ENCODE data around the gene WDR27. TPM values are rescaled to one million over a fixed set of nuclear protein-coding genes. Genes with fewer than 3 reads are reported as not detected.

Gene WDR27
- total RNA-seq, 1 donor from 2014 or later = 128 TPM

- Mint-ChIP-seq H3K9me3 (peaks cover 15% of the 10 kb centered on the region), H3K27ac (no peak overlapping the region), H3K4me1 (peaks cover 11% of the 10 kb centered on the region), H3K36me3 (peaks cover 15% of the 10 kb centered on the region), H3K4me3 (no peak overlapping the region), H3K27me3 (ENCODE audit: low read depth) (no peaks in the 10 kb centered on the region)
- no peak for DNase-seq (ENCODE audit: low spot score in 2 of 2, unreplicated experiment in 2 of 2)
- TF ChIP-seq CTCF (IDR thresholded peaks at IDR 0.05; ENCODE audit: unreplicated experiment) = no peak
Measured at GRCh38 chr6:169592558-169592957, 109.3 kb downstream of the WDR27 start.

- no peak overlapping the region for H3K27ac Mint-ChIP-seq
- no peaks in the 10 kb centered on the region for H3K27me3 Mint-ChIP-seq (ENCODE audit: low read depth)
- peaks cover 12% of the 10 kb centered on the region for H3K36me3 Mint-ChIP-seq
- H3K4me3 Mint-ChIP-seq = no peak overlapping the region
- DNase-seq (ENCODE audit: low spot score in 2 of 2, unreplicated experiment in 2 of 2) = no peak
- TF ChIP-seq CTCF (IDR thresholded peaks at IDR 0.05; ENCODE audit: unreplicated experiment) = no peak
- peaks cover 6% of the 10 kb centered on the region for H3K9me3 Mint-ChIP-seq
- H3K4me1 Mint-ChIP-seq = peaks cover 11% of the 10 kb centered on the region
Measured at GRCh38 chr6:169591616-169592015, 110.2 kb downstream of the WDR27 start.

- Mint-ChIP-seq H3K27me3 (ENCODE audit: low read depth) (no peaks in the 10 kb centered on the region), H3K27ac (no peak overlapping the region), H3K9me3 (peaks cover 9% of the 10 kb centered on the region), H3K36me3 (peaks cover 15% of the 10 kb centered on the region), H3K4me1 (peaks cover 11% of the 10 kb centered on the region), H3K4me3 (no peak overlapping the region)
- TF ChIP-seq CTCF (IDR thresholded peaks at IDR 0.05; ENCODE audit: unreplicated experiment) = no peak
- DNase-seq (ENCODE audit: low spot score in 2 of 2, unreplicated experiment in 2 of 2) = no peak
Measured at GRCh38 chr6:169590376-169590939, 111.4 kb downstream of the WDR27 start.

- DNase-seq (ENCODE audit: low spot score in 2 of 2, unreplicated experiment in 2 of 2) = no peak
- Mint-ChIP-seq H3K9me3 (peaks cover 14% of the 10 kb centered on the region), H3K36me3 (peaks cover 19% of the 10 kb centered on the region), H3K4me1 (peaks cover 11% of the 10 kb centered on the region), H3K4me3 (no peak overlapping the region), H3K27me3 (ENCODE audit: low read depth) (no peaks in the 10 kb centered on the region), H3K27ac (no peak overlapping the region)
- TF ChIP-seq CTCF (IDR thresholded peaks at IDR 0.05; ENCODE audit: unreplicated experiment) = no peak
Measured at GRCh38 chr6:169589699-169590257, 112.1 kb downstream of the WDR27 start.

- no peak overlapping the region for H3K4me3 Mint-ChIP-seq
- no peaks in the 10 kb centered on the region for H3K27me3 Mint-ChIP-seq (ENCODE audit: low read depth)
- H3K9me3 Mint-ChIP-seq = peaks cover 18% of the 10 kb centered on the region
- no peak for TF ChIP-seq CTCF (IDR thresholded peaks at IDR 0.05; ENCODE audit: unreplicated experiment)
- H3K4me1 Mint-ChIP-seq = peaks cover 11% of the 10 kb centered on the region
- H3K36me3 Mint-ChIP-seq = peaks cover 22% of the 10 kb centered on the region
- H3K27ac Mint-ChIP-seq = no peak overlapping the region
- DNase-seq (ENCODE audit: low spot score in 2 of 2, unreplicated experiment in 2 of 2) = no peak
Measured at GRCh38 chr6:169589293-169589692, 112.5 kb downstream of the WDR27 start.

Data from mesothelial cell of epicardium (in vitro differentiated cells).